22Rv1 (cell line): Measurements from ENCODE around the gene BABAM2.

Source experiments
- ZFX ChIP-seq: fragments of 450-650 bp; IDR thresholded peaks from 2 replicates; pipeline ENCODE4 v1.6.1; 2017; ENCODE audit warnings: antibody characterized with exemption, borderline replicate concordance
- TF ChIP-seq, protein P1 (sequence below): fragments of 450-650 bp; IDR thresholded peaks from 2 replicates; pipeline ENCODE4 v1.5.1; 2017; ENCODE audit warnings: mild to moderate bottlenecking

- TF ChIP-seq, protein P1, sequence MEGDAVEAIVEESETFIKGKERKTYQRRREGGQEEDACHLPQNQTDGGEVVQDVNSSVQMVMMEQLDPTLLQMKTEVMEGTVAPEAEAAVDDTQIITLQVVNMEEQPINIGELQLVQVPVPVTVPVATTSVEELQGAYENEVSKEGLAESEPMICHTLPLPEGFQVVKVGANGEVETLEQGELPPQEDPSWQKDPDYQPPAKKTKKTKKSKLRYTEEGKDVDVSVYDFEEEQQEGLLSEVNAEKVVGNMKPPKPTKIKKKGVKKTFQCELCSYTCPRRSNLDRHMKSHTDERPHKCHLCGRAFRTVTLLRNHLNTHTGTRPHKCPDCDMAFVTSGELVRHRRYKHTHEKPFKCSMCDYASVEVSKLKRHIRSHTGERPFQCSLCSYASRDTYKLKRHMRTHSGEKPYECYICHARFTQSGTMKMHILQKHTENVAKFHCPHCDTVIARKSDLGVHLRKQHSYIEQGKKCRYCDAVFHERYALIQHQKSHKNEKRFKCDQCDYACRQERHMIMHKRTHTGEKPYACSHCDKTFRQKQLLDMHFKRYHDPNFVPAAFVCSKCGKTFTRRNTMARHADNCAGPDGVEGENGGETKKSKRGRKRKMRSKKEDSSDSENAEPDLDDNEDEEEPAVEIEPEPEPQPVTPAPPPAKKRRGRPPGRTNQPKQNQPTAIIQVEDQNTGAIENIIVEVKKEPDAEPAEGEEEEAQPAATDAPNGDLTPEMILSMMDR, result no peak
- no peak for TF ChIP-seq ZFX
These were observed 385.6 kb downstream of the BABAM2 start for GRCh38 chr2:28276076-28276618.
